ENCODE measurements around the gene HCFC1.
"Not testable (repeated sequence)": the region's sequence is repeated elsewhere in the genome, so short reads cannot be mapped to it uniquely, and the experiment has no call there.

Gene HCFC1

DNA sequence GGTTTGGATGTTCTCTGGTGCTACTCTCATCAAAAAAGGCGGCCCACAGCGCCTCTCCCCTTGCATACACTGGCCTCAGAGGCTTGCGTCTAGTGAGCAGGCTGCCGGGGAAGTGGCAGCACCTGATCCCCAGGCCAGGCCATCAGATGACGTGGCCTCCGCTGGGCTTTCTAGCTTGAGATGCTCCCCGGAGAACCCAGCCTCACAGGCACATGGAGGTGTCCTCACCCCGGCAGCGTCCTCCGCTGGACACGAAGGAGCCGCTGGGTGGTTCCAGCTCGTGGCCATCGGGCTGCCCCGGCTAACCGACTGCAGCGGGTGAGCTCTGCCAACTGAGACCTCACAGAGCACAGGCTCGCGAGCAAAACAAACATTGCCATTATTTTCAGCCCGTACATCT is 35.3 kb upstream of the HCFC1 start:
- DNase-seq, result no peak

GRCh38 chrX:154004315-154004714 is 32.7 kb upstream of the HCFC1 start:
- DNase-seq, result no peak

- DNase-seq, result no peak
Measured at GRCh38 chrX:154002215-154002719, 30.6 kb upstream of the HCFC1 start.

GRCh38 chrX:154000051-154000450 is 28.4 kb upstream of the HCFC1 start:
- DNase-seq, result no peak

DNA sequence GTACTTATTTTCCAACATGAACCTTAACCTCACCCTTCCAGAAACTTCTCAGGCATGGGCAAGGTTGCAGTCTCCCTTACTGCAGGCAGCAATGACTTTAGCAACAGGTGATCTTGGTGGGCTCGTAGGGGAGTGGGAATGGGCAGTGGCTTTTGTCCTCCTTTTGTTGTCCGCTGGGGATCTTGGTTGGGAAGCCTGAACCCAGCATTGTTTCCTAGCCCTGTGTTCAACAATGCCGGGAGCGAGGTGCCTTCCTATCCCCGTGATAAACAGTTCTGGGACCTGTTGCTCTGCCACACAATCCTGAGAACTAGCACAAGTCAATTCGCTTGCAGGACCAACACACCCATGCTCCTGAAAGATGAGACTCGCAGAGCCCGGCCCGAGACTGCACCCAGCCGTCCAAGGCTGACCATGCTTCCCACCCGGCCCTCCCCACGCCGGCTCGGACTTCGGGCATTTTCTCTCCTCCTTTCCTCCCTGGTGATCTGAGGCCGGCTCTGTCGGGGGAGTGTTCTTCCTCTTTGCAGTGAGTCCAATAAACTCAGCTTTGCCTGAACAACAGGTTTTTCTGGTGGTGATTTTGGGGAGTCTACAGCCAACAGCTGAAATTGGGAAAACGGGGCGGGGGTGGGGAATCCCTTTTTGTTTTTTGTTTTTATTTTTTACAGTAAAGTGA is 27.9 kb upstream of the HCFC1 start:
- DNase-seq, result no peak

GRCh38 chrX:153995504-153995903 is 23.9 kb upstream of the HCFC1 start:
- no peak for DNase-seq

DNA sequence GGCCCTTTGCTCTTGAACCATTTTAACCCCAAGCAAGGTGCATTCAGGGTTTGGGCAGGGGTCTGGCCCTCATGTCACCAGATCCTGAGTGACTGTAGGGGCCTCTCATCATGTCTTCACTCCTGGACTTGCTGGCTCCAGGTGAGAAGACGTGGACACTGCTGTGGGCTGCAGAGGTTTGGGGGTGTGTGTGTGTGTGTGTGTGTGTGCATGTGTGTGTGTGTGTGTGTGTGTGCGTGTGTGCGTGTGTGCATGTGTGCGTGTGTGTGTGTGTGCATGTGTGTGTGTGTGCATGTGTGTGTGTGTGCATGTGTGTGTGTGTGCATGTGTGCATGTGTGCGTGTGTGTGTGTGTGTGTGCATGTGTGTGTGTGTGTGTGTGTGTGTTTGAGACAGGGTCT is 22.8 kb upstream of the HCFC1 start:
- DNase-seq, result not testable (repeated sequence)

DNA sequence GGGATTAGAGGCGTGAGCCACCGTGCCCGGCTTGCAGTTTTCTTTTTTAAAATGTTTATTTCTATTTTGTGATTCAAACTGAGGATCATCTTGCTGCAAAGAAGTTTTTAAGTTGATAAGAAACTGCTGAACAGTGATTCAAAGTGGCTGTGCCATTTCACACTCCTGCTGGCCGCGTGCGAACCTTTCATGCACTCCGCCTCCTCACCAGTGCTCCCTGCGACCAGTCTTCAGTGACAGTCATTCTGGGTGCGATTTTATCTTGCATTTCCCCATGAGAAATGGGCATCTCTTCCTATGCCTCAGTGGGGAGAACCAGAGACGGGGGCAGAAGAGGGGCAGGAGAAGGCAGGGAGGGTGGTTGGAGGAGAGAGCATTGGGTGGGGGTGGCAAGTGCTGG is 22.4 kb upstream of the HCFC1 start:
- no peak for DNase-seq

GRCh38 chrX:153993079-153993478 is 21.5 kb upstream of the HCFC1 start:
- no peak for DNase-seq

DNA sequence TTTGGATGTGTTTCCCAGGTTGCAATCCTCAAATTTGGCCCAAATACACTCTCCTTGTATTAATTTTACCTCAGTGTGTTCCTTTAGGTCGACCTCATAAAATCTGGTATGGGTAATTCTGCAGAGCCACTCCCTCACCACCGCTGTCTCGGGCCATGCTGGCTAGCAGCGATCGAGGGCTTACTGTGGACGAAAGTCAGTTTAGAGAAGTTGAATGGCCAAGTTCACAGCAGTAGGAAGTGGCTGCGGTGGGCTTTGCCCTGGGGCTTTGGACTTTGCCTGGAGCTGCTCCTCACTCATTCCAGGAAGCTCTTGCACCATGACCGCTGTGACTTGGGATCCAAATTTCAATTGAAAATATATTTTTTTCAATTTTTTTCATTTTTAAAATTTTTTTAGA is 20.6 kb upstream of the HCFC1 start:
- no peak for DNase-seq

GRCh38 chrX:153991013-153991580 is 19.5 kb upstream of the HCFC1 start:
- no peak for DNase-seq

- no peak for DNase-seq
Measured at GRCh38 chrX:153989973-153990655, 18.5 kb upstream of the HCFC1 start.

GRCh38 chrX:153988493-153988892 is 16.9 kb upstream of the HCFC1 start:
- no peak for DNase-seq

GRCh38 chrX:153984351-153985178 is 12.9 kb upstream of the HCFC1 start:
- no peak for DNase-seq

DNA sequence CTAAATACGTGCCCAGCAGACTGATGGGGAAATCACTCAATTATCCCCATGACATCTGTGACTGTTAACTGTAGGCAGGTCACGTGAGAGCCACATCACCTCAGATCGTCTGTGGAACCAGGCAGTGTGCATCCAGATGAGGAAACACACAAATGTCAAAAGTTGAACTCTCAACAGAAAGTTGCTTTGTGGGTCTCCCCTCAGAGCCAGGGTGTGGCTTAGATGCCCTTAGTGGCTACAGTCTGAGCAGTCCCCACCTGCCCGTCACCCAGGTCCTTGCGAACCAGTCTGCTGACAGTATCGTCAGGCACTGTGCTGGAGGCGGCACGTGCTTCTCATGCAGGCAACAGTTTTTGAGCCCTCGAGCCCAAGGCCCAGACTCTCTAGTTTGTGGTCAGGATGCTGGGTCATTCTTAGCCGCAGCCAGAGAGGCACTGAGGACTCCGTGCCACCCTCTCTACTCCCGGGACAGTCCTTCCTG is 11.7 kb upstream of the HCFC1 start:
- DNase-seq, result no peak

DNA sequence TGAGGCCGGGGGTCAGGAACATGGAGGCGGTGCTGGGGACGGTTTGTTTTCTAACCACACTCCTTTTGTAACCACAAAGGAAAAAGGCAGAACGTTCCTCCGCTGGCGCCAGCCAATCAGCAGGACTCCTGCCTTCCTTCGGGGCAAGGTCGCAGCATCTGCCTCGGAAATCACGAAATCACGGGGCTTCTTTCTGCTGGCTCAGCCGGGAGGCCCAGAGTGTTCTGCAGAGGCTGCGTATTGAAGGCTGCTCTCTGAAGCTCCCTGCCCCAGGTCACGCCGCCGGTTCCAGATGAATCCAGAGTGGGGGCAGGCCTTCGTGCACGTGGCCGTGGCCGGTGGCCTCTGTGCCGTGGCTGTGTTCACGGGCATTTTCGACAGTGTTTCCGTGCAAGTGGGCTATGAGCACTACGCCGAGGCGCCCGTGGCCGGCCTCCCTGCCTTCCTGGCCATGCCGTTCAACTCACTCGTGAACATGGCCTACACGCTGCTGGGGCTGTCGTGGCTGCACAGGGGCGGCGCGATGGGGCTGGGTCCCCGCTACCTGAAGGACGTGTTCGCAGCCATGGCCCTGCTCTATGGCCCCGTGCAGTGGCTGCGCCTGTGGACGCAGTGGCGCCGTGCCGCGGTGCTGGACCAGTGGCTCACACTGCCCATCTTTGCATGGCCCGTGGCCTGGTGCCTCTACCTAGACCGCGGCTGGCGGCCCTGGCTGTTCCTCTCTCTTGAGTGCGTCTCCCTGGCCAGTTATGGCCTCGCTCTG is 10.3 kb upstream of the HCFC1 start:
- DNase-seq, result no peak

DNA sequence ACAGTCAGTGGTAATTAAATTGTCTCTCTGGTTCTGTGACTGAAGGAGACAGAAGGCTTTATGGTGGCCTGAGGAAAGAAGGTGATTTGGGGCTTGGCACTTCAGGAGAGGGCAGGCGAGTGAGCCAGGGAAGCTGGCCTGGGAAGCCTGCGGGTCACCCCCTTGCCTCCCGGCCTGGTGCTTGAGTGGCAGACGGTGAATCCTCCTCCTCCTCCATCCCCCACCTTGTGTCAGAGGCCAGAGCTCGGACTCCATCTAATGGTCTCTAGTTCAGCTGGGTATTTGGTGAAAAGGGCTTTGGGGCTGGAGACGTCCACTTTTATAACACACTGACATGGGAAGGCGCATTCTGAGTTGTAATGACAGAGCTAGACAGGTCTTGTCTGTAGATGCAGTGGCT is 9.6 kb upstream of the HCFC1 start:
- no peak for DNase-seq

DNA sequence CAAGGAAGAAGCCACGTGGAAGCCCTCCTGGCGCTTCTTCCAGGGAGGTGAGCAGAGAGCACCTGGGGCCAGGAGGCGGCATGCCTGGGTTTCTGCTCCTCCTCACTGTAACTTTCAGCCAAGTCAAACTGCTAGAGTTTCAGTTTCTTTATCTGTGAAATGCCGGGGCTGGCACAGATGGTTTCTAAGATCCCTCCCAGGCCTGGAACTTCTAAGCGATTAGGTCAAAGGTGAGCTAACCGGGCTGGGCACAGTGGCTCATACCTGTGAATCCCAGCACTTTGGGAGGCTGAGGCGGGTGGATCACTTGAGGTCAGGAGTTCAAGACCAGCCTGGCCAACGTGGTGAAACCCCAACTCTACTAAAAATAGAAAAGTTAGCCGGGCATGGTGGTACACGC is 8.8 kb upstream of the HCFC1 start:
- DNase-seq, result not testable (repeated sequence)

- DNase-seq, result no peak
Measured at GRCh38 chrX:153974726-153975286, 3.2 kb upstream of the HCFC1 start.

GRCh38 chrX:153974003-153974725 is 2.5 kb upstream of the HCFC1 start:
- no peak for DNase-seq

Data from activated T-cell treated with anti-CD3 and anti-CD28 coated beads for 4 hours (primary cell).